SKM-1 (cell line): ENCODE data around the gene IDI2.

Source experiments
- DNase-seq: peaks from one replicate; lab custom pipeline; 2025; ENCODE audit not compliant: unreplicated experiment; lab: John Stamatoyannopoulos, UW

Gene IDI2

DNA sequence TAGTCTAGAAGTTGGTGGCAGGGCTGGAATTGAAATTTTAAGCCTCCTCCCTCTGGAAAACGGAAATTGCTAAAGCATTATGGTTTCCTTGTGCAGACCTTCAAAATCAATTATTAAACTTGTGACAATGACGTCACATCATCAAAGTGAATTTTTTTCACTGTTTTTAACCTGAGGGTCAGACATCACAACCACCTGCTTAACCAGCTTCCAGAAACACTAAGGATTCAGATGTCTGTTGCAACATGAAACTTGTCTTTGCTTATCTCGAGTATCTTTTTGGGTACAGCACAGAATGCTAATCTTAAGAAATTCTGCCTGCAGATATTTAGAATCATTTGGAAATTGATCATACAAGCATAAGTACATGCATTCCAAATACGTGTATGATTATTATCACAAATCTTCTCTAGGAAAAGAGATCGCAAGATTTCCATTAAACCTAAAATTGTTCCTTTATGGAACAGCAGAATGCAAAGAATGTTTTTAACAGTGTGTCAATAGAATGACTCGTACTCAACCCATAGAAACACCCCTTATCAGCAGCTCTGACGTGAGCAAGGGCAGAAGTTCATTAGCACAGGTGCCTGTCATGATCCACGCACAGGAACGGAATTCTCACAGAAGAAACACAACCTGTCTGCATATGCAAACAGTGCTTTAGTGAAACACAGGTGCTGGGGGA, 41.5 kb downstream of the IDI2 start:
- DNase-seq: no peak

DNA sequence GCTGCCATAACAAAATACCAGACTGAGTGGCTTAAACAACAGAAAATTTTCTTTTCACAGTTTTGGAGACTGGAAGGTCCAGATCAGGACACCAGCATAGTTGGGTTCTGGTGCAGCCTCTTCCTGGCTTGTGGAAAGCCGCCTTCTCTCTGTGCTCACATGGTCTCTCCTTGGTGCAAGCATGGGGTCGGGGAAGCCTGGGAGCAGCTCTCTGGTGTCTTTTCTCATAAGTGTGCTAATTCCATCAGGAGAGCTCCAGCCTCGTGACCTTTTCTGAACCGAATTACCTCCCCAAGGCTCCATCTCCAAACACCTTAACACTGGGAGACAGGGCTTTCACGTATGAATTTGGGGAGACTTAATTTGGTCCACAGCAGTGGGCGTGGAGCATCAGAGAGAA, 42.3 kb downstream of the IDI2 start:
- DNase-seq: no peak

GRCh38 chr10:980468-981093, 45.1 kb downstream of the IDI2 start:
- no peak for DNase-seq

- no peak for DNase-seq
These were observed 46.7 kb downstream of the IDI2 start for GRCh38 chr10:978826-979421.

GRCh38 chr10:976316-976715, 49.3 kb downstream of the IDI2 start:
- DNase-seq: no peak

- DNase-seq: no peak
These were observed 50.9 kb downstream of the IDI2 start for GRCh38 chr10:974785-975074.

- DNase-seq: no peak
These were observed 51.4 kb downstream of the IDI2 start for GRCh38 chr10:974038-974784.

GRCh38 chr10:972763-973162, 52.9 kb downstream of the IDI2 start:
- no peak for DNase-seq

GRCh38 chr10:971613-972012, 54.0 kb downstream of the IDI2 start:
- DNase-seq: no peak

GRCh38 chr10:971150-971542, 54.5 kb downstream of the IDI2 start:
- no peak for DNase-seq

DNA sequence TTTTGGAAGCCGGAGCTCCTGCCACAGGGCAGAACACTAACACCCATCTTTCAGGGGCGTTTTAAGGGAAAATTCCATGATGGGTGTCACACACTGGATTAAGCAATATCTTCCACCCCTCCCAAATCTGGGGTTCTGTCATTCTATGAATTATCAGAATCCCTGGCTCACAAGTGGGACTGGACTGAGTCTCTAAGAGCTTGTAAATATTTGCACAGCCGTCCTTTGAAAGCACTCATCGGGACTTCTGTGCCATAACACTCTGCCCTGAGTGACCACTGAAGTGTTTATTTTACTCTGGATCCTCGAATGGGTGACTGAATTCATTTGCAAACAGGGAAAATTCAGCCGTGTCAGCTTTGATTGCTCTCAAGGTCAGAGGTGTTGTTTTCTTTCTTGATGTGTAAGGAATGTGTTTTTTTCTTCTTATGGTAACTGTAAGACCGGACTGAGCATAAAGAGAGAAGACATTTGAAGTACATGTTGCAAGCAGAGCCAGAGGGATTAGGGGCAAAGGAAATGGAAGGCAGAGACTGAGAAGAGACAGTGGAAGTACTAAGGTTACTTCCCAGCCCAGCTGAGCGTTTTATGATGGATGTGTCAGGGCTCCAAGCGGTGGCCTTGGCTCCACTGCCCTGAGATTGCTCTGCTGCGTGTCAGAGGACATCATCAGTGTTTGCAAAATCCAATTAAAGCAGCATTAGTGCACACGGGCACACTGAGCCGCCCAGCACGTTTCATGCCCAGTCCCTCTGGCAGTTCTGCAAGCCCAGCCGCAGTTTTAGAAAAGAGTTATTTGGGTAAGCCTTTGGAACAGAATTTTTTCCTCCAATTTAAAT, 55.1 kb downstream of the IDI2 start:
- no peak for DNase-seq

DNA sequence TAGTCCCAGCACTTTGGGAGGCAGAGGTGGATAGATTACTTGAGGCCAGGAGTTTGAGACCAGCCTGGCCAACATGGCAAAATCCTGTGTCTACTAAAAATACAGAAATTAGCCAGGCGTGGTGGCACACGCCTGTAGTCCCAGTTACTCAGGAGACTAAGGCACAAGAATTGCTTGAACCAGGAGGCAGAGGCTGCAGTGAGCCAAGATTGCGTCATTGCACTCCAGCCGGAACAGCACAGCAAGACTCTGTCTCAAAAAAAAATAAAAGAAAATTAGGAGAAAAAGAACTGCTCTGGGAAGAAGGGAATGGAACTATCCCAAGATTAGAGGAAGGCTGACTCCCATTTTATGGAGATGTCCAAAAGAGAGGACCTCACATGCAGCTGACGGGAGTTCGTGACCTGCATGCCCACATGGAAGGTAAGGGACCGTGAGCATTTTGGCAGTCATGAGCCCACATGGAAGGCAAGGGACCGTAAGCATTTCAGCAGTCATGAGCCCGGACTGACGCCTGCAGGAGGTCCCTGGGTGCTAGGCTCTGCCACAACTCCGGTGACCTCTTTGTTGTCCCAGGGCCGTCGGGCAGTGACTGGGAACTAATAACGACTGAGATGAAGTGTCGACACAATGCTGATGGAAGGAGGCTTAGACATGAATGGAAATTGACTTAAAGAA, 56.0 kb downstream of the IDI2 start:
- no peak for DNase-seq
